GM12878 (cell line): ENCODE data around the gene CYREN. TPM values are rescaled to one million over a fixed set of nuclear protein-coding genes. Genes with fewer than 3 reads are reported as not detected.

Experiments
- ATAC-seq: fragments of 200-7000 bp; cut with Tn5 transposase; 3 replicates; pipeline ENCODE4 v1.9.1; 2020; ENCODE audit warnings: mild to moderate bottlenecking, moderate library complexity
- BruUV-seq: library from RNA; stranded (reverse); fragments of 400-500 nt; replicated peaks from 2 replicates; lab custom pipeline; 2021; lab: Mats Ljungman, UMichigan
- CTCF ChIA-PET: fragments of 300-600 bp; sonication (Branson Sonifier 250); formaldehyde crosslinking; extraction: SDS; loops from one replicate; lab custom pipeline; 2021; ENCODE audit warnings: inconsistent platforms; lab: Yijun Ruan, JAX
- POLR2A ChIA-PET: fragments of 350-600 bp; formaldehyde crosslinking; extraction: SDS; loops from one replicate; lab custom pipeline; 2021; ENCODE audit warnings: inconsistent platforms; lab: Charles Lee
- RAD21 ChIA-PET: fragments of 300-600 bp; sonication (Branson Sonifier 250); formaldehyde crosslinking; loops from one replicate; lab custom pipeline; 2023; ENCODE audit warnings: antibody characterized with exemption; ENCODE audit not compliant: unreplicated experiment; lab: Charles Lee
- SMC1A ChIA-PET: fragments of 300-600 bp; sonication (Branson Sonifier 250); formaldehyde crosslinking; loops from one replicate; lab custom pipeline; 2023; ENCODE audit not compliant: unreplicated experiment, uncharacterized antibody; lab: Charles Lee
- DNase-seq: peaks from one replicate; pipeline ENCODE4 v3.0.0-alpha.2; 2011; ENCODE audit warnings: low read depth, low spot score
- FAIRE-seq: peaks from 3 replicates; lab custom pipeline; 2011; peaks lifted over from hg19 to GRCh38; lab: Jason Lieb, UNC
- H2AFZ ChIP-seq: 2 replicates; pipeline ENCODE4 v1.6.0; 2011; ENCODE audit warnings: low read depth, low read length, control low read depth; ENCODE audit not compliant: control insufficient read depth
- H3K27ac ChIP-seq: 2 replicates; pipeline ENCODE4 v1.5.1; 2011; ENCODE audit warnings: control low read depth; ENCODE audit not compliant: control insufficient read depth, insufficient read depth
- H3K27me3 ChIP-seq, 2 experiments: replicated peaks in 1 of 2; 2 replicates each; pipeline versions ENCODE4 v1.6.0 to v1.6.1; 2011; ENCODE audit warnings: low read length in 1 of 2; ENCODE audit not compliant: control insufficient read depth in 2 of 2, insufficient read depth in 2 of 2
- H3K36me3 ChIP-seq, 2 experiments: 2 replicates each; pipeline ENCODE4 v1.5.1; 2011; ENCODE audit warnings: low read length in 1 of 2; ENCODE audit not compliant: control insufficient read depth in 2 of 2, insufficient read depth in 2 of 2
- H3K4me1 ChIP-seq: 2 replicates; pipeline ENCODE4 v1.6.1; 2011; ENCODE audit warnings: mild to moderate bottlenecking, low read length, moderate library complexity, mixed read lengths; ENCODE audit not compliant: control insufficient read depth, insufficient read depth
- H3K4me2 ChIP-seq: 2 replicates; pipeline ENCODE4 v1.6.0; 2011; ENCODE audit warnings: control low read depth; ENCODE audit not compliant: control insufficient read depth, insufficient read depth
- H3K4me3 ChIP-seq: fragments of 200-600 bp; sonication (generic); 2 replicates; pipeline ENCODE4 v1.5.1; 2016
- H3K79me2 ChIP-seq: 2 replicates; pipeline ENCODE4 v1.6.0; 2011; ENCODE audit warnings: low read length; ENCODE audit not compliant: control insufficient read depth, insufficient read depth
- H3K9ac ChIP-seq: 2 replicates; pipeline ENCODE4 v1.8.0; 2011; ENCODE audit warnings: low read length, control low read depth, mixed read lengths; ENCODE audit not compliant: control insufficient read depth, insufficient read depth
- H3K9me3 ChIP-seq: replicated peaks from 3 replicates; pipeline ENCODE4 v1.5.1; 2011; ENCODE audit warnings: mild to moderate bottlenecking, low read length; ENCODE audit not compliant: control insufficient read depth, insufficient read depth
- H4K20me1 ChIP-seq: 2 replicates; pipeline ENCODE4 v1.6.0; 2011; ENCODE audit not compliant: control insufficient read depth, insufficient read depth
- BRCA1 ChIP-seq: IDR thresholded peaks from 2 replicates; pipeline ENCODE4 v1.6.1; 2011; ENCODE audit warnings: low read depth, low read length, improper control_type of control experiment
- EP300 ChIP-seq, 2 experiments: fragments of 150-350 bp in 1 of 2; IDR thresholded peaks; 2 replicates each; pipeline ENCODE4 v1.6.1; 2011 to 2012; ENCODE audit warnings: low read depth in 2 of 2, low read length in 2 of 2, borderline replicate concordance in 1 of 2, improper control_type of control experiment in 1 of 2, inconsistent platforms in 1 of 2; ENCODE audit not compliant: control insufficient read depth in 1 of 2
- FOS ChIP-seq: IDR thresholded peaks from 3 replicates; pipeline ENCODE4 v1.6.1; 2011; ENCODE audit warnings: borderline replicate concordance; ENCODE audit not compliant: insufficient read length; ENCODE audit errors: extremely low read depth
- MXI1 ChIP-seq: fragments of 150-350 bp; IDR thresholded peaks from 2 replicates; pipeline ENCODE4 v1.6.1; 2011; ENCODE audit warnings: low read depth, mild to moderate bottlenecking, inconsistent platforms, low read length, improper control_type of control experiment
- MYB ChIP-seq: fragments of 150-350 bp; IDR thresholded peaks from 2 replicates; pipeline ENCODE4 v1.6.1; 2014; ENCODE audit warnings: mild to moderate bottlenecking, low read depth, low read length, borderline replicate concordance
- RELA ChIP-seq: fragments of 450-650 bp; IDR thresholded peaks from 2 replicates; pipeline ENCODE4 v1.8.0; 2014; ENCODE audit warnings: borderline replicate concordance; ENCODE audit not compliant: partially characterized antibody
- SP1 ChIP-seq: IDR thresholded peaks from one replicate; pipeline ENCODE4 v1.6.1; 2011; ENCODE audit warnings: low read depth, low read length
- SRF ChIP-seq, 2 experiments: IDR thresholded peaks; 2 replicates each; pipeline ENCODE4 v1.6.1; 2011; ENCODE audit warnings: low read depth in 2 of 2, low read length in 2 of 2, mild to moderate bottlenecking in 1 of 2, moderate library complexity in 1 of 2
- WGBS: methylation state at CpG from one replicate; pipeline ENCODE4 v1.1.6; 2016; ENCODE audit warnings: low lambda C conversion rate; ENCODE audit not compliant: insufficient replicate concordance, insufficient coverage; ENCODE audit errors: missing lambda C conversion rate; 5-methylcytosine and 5-hydroxymethylcytosine counted together
- in situ Hi-C: fragments of 300-500 bp; cut with MboI; formaldehyde crosslinking; loops from 9 replicates; pipeline ENCODE4 v1.14.3; 2018; ENCODE audit warnings: mixed read lengths
- intact Hi-C: fragments of 100-400 bp; cut with micrococcal nuclease; formaldehyde crosslinking; loops from one replicate; pipeline ENCODE4 v1.14.2; 2022; ENCODE audit not compliant: unreplicated experiment
- polyA plus RNA-seq, 11 experiments: library from polyadenylated mRNA; depleted of rRNA in 4 of 11; unstranded in 6 of 11; stranded (reverse) in 5 of 11; fragments of >200 nt; fragmentation: Nextera tagmentation in 4 of 11; fragmentation: Illumina TruSeq in 1 of 11; extraction: Ambion mirVana in 4 of 11; extraction: Trizol in 1 of 11; gene quantifications; 1 replicate in 1 of 11; 2 replicates in 10 of 11; pipeline versions ENCODE4 v1.2.1 to v1.2.3, GENCODE V29; 2011 to 2016; ENCODE audit warnings: inconsistent platforms in 2 of 11, missing spikeins in 2 of 11, low read depth in 1 of 11
- total RNA-seq, 4 experiments: library from RNA; depleted of rRNA in 3 of 4; stranded (reverse); fragments of >200 nt in 3 of 4; fragmentation: Illumina TruSeq in 1 of 4; extraction: Trizol in 1 of 4; gene quantifications; 2 replicates each; pipeline versions ENCODE4 v1.2.1 to v1.2.3, GENCODE V29; 2013 to 2021
- TF ChIP-seq, protein P1 (sequence below): fragments of 450-650 bp; IDR thresholded peaks from 2 replicates; pipeline ENCODE4 v1.6.1; 2017; ENCODE audit warnings: low read depth, mild to moderate bottlenecking, moderate library complexity
- TF ChIP-seq, protein P2 (sequence below): fragments of 450-650 bp; IDR thresholded peaks from 2 replicates; pipeline ENCODE4 v1.6.1; 2017; ENCODE audit warnings: borderline replicate concordance
- TF ChIP-seq, protein P3 (sequence below): fragments of 450-650 bp; IDR thresholded peaks from 2 replicates; pipeline ENCODE4 v1.6.1; 2018; ENCODE audit warnings: borderline replicate concordance, mild to moderate bottlenecking; ENCODE audit not compliant: partially characterized antibody
- TF ChIP-seq, protein P4 (sequence below): fragments of 450-650 bp; IDR thresholded peaks from 2 replicates; pipeline ENCODE4 v1.6.1; 2016; ENCODE audit warnings: mild to moderate bottlenecking, moderate library complexity, borderline replicate concordance

CYREN gene
- total and polyA plus RNA-seq, 10 of the 15 experiments (the other 5 are each of a cell fraction or from before 2014, with no cell fraction given): 8.7 to 64.3 (median 55.7) TPM

DNA sequence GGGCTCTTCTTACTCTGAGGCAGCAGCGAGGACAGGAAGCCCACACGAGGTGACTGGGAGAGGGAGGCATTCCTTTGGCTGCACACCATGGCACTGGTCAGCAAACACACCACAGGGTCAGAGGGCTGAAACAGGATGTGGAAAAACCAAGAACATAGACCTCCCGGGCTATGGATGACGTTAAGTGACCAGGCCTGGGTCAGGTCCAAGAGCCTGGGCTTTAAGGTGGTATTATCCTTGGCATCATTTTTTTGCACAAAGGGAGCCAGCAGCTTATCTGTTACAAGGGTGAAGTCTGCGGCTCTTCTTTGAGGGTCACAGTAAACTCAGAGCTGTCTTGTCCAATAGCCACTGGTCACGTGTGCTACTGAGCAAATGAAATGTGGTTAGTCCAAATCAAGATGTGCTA lies 33.8 kb upstream of the CYREN start (continued):
- TF ChIP-seq EP300 (IDR thresholded peaks at IDR 0.05; ENCODE audit: borderline replicate concordance in 1 of 2, control insufficient read depth in 1 of 2, low read depth in 2 of 2, low read length in 2 of 2) (no peak), FOS (no peak), BRCA1 (no peak), MXI1 (no peak), MYB (no peak)
- TF ChIP-seq, protein P1, sequence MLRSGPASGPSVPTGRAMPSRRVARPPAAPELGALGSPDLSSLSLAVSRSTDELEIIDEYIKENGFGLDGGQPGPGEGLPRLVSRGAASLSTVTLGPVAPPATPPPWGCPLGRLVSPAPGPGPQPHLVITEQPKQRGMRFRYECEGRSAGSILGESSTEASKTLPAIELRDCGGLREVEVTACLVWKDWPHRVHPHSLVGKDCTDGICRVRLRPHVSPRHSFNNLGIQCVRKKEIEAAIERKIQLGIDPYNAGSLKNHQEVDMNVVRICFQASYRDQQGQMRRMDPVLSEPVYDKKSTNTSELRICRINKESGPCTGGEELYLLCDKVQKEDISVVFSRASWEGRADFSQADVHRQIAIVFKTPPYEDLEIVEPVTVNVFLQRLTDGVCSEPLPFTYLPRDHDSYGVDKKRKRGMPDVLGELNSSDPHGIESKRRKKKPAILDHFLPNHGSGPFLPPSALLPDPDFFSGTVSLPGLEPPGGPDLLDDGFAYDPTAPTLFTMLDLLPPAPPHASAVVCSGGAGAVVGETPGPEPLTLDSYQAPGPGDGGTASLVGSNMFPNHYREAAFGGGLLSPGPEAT: no peak
- TF ChIP-seq, protein P2, sequence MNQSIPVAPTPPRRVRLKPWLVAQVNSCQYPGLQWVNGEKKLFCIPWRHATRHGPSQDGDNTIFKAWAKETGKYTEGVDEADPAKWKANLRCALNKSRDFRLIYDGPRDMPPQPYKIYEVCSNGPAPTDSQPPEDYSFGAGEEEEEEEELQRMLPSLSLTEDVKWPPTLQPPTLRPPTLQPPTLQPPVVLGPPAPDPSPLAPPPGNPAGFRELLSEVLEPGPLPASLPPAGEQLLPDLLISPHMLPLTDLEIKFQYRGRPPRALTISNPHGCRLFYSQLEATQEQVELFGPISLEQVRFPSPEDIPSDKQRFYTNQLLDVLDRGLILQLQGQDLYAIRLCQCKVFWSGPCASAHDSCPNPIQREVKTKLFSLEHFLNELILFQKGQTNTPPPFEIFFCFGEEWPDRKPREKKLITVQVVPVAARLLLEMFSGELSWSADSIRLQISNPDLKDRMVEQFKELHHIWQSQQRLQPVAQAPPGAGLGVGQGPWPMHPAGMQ: no peak

DNA sequence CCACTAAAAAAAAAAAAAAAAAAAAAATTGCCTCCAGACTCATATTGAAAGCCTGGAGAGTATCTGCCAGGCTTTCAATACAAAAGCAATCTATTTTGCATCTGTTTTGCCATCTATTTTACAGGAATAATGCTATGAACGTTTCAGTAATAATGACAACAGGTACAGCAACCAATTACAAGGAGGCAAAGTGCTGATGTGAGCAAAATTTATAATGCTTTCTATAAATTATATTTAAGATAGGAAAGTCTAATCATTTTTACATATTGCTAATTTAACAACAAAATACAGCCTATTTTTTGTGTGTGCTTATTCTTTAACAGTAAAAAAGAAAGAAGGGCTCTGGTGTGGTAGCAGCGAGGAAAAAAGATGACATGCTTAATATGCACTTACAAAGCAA lies 30.8 kb upstream of the CYREN start:
- BruUV-seq: no TSS peak
- H3K4me3 ChIP-seq: peak overlapping the region; percentile 23; the same call in 1 of the 2 replicates
- H2AFZ ChIP-seq: no peak overlapping the region
- FAIRE-seq (no peak), ATAC-seq (no peak), DNase-seq (no peak)
- intact Hi-C loops (no loop called here), in situ Hi-C loops (no loop called here)
- no peaks in the 10 kb centered on the region for H3K9me3 ChIP-seq
- H3K79me2 ChIP-seq: peaks cover 40% of the 10 kb centered on the region
- WGBS: 98% methylated on average over 2 of the region's 2 CpGs
- ChIA-PET CTCF (interaction anchor here (1.0 to 10.4 kb wide), 7 partner anchors 9 to 80 kb away, joined by 4 to 108 read pairs (median 6); no protein-coding TSS in a partner anchor), SMC1A (interaction anchor here (0.9 to 10.8 kb wide), 10 partner anchors 8 to 52 kb away, joined by 3 to 251 read pairs (median 6); partner anchors contain the start of gene WDR91), POLR2A (interaction anchor here (1.1 to 10.8 kb wide), 6 partner anchors 8 to 27 kb away, joined by 3 to 299 read pairs (median 4); partner anchors contain the start of gene WDR91), RAD21 (interaction anchor here (1.4 to 11.2 kb wide), 4 partner anchors 12 to 214 kb away, joined by 5 to 230 read pairs (median 90); partner anchors contain the start of genes AGBL3 and CYREN)
- no peaks in the 10 kb centered on the region for H4K20me1 ChIP-seq
- no peak overlapping the region for H3K4me2 ChIP-seq
- peaks cover 15 to 58% of the 10 kb centered on the region in 2 experiments for H3K36me3 ChIP-seq
- H3K27ac ChIP-seq: no peak overlapping the region
- H3K9ac ChIP-seq: no peak overlapping the region
- H3K4me1 ChIP-seq: peaks cover 16% of the 10 kb centered on the region
- no peaks in the 10 kb centered on the region for H3K27me3 ChIP-seq
- TF ChIP-seq RELA: no peak
- TF ChIP-seq, protein P3, sequence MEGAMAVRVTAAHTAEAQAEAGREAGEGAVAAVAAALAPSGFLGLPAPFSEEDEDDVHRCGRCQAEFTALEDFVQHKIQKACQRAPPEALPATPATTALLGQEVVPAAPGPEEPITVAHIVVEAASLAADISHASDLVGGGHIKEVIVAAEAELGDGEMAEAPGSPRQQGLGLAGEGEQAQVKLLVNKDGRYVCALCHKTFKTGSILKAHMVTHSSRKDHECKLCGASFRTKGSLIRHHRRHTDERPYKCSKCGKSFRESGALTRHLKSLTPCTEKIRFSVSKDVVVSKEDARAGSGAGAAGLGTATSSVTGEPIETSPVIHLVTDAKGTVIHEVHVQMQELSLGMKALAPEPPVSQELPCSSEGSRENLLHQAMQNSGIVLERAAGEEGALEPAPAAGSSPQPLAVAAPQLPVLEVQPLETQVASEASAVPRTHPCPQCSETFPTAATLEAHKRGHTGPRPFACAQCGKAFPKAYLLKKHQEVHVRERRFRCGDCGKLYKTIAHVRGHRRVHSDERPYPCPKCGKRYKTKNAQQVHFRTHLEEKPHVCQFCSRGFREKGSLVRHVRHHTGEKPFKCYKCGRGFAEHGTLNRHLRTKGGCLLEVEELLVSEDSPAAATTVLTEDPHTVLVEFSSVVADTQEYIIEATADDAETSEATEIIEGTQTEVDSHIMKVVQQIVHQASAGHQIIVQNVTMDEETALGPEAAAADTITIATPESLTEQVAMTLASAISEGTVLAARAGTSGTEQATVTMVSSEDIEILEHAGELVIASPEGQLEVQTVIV: no peak
- no peak for TF ChIP-seq SP1
- TF ChIP-seq, protein P4, sequence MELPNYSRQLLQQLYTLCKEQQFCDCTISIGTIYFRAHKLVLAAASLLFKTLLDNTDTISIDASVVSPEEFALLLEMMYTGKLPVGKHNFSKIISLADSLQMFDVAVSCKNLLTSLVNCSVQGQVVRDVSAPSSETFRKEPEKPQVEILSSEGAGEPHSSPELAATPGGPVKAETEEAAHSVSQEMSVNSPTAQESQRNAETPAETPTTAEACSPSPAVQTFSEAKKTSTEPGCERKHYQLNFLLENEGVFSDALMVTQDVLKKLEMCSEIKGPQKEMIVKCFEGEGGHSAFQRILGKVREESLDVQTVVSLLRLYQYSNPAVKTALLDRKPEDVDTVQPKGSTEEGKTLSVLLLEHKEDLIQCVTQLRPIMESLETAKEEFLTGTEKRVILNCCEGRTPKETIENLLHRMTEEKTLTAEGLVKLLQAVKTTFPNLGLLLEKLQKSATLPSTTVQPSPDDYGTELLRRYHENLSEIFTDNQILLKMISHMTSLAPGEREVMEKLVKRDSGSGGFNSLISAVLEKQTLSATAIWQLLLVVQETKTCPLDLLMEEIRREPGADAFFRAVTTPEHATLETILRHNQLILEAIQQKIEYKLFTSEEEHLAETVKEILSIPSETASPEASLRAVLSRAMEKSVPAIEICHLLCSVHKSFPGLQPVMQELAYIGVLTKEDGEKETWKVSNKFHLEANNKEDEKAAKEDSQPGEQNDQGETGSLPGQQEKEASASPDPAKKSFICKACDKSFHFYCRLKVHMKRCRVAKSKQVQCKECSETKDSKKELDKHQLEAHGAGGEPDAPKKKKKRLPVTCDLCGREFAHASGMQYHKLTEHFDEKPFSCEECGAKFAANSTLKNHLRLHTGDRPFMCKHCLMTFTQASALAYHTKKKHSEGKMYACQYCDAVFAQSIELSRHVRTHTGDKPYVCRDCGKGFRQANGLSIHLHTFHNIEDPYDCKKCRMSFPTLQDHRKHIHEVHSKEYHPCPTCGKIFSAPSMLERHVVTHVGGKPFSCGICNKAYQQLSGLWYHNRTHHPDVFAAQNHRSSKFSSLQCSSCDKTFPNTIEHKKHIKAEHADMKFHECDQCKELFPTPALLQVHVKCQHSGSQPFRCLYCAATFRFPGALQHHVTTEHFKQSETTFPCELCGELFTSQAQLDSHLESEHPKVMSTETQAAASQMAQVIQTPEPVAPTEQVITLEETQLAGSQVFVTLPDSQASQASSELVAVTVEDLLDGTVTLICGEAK: no peak
- TF ChIP-seq SRF (IDR thresholded peaks at IDR 0.05; ENCODE audit: low read depth in 2 of 2, low read length in 2 of 2): no peak
